IMR-90 (cell line): ENCODE data around the gene CIZ1.

Source experiments
- MAFK ChIP-seq: IDR thresholded peaks from 2 replicates; pipeline ENCODE4 v1.6.1; 2012; ENCODE audit warnings: low read depth, low read length, improper control_type of control experiment
- MXI1 ChIP-seq: IDR thresholded peaks from 2 replicates; pipeline ENCODE4 v1.6.1; 2012; ENCODE audit warnings: low read depth, mild to moderate bottlenecking, low read length, moderate library complexity, borderline replicate concordance
- POLR2A ChIP-seq: IDR thresholded peaks from 2 replicates; pipeline ENCODE4 v1.6.1; 2012; ENCODE audit warnings: mild to moderate bottlenecking, low read depth, low read length
- TF ChIP-seq, protein P1 (sequence below): conservative IDR thresholded peaks from 2 replicates; pipeline ENCODE4 v1.5.1; 2012; ENCODE audit warnings: mild to moderate bottlenecking, low read depth, low read length, improper control_type of control experiment

DNA sequence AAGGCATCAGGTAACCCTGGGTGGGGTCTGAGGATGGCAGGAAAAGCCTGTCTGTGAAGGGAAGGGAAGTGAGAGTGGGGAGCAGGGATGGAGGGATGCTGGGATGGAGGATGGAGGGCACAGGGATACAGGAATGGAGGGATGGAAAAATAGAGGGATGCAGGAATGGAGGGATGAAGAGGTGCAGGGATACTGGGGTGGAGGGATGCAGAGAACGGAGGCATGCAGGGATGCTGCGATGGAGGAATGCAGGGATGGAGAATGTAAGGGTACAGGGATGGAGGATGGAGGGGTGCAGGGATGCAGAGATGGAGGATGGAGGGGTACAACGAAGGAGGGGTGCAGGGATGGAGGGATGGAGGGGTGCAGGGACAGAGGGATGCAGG is 72.9 kb downstream of the CIZ1 start:
- TF ChIP-seq, protein P1, sequence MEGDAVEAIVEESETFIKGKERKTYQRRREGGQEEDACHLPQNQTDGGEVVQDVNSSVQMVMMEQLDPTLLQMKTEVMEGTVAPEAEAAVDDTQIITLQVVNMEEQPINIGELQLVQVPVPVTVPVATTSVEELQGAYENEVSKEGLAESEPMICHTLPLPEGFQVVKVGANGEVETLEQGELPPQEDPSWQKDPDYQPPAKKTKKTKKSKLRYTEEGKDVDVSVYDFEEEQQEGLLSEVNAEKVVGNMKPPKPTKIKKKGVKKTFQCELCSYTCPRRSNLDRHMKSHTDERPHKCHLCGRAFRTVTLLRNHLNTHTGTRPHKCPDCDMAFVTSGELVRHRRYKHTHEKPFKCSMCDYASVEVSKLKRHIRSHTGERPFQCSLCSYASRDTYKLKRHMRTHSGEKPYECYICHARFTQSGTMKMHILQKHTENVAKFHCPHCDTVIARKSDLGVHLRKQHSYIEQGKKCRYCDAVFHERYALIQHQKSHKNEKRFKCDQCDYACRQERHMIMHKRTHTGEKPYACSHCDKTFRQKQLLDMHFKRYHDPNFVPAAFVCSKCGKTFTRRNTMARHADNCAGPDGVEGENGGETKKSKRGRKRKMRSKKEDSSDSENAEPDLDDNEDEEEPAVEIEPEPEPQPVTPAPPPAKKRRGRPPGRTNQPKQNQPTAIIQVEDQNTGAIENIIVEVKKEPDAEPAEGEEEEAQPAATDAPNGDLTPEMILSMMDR = no peak
- TF ChIP-seq POLR2A = no peak
- TF ChIP-seq MXI1 = no peak
- TF ChIP-seq MAFK = no peak
